Stimulated activated CD8-positive, alpha-beta memory T cell treated with anti-CD3 and anti-CD28 coated beads, Interleukin-12 subunit alpha, Interleukin-12 subunit beta, amount 100 ng/mL, for 4 hours (primary cell): Measurements from ENCODE around the gene DNAH8.
"Not testable (repeated sequence)": the region's sequence is repeated elsewhere in the genome, so short reads cannot be mapped to it uniquely, and the experiment has no call there.

ENCODE experiments used
- DNase-seq: peaks from one replicate; pipeline ENCODE4 v3.0.0-alpha.2; 2020; ENCODE audit warnings: low read depth

DNAH8 gene

GRCh38 chr6:38750968-38751615 is 36.0 kb downstream of the DNAH8 start:
- no peak for DNase-seq

DNA sequence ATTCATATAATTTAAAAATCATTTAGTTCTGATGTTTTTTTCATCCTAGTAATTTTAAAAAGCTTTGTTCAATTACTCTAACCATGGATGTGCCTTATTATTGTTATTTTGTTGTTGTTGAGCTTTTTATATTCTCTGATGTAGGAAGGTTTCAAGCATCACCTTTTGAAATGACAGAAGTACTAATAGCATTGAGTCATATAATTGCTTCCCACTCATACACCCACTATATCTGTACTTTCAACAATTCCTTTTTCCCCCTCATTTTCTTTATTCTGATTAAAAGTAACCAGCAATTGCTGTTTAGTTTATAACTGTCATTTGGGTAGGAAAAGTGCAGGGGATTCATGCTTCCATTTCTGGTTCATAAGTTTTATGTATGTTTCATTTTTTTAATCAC is 38.6 kb downstream of the DNAH8 start:
- DNase-seq = no peak

GRCh38 chr6:38755207-38755606 is 40.1 kb downstream of the DNAH8 start:
- no peak for DNase-seq

DNA sequence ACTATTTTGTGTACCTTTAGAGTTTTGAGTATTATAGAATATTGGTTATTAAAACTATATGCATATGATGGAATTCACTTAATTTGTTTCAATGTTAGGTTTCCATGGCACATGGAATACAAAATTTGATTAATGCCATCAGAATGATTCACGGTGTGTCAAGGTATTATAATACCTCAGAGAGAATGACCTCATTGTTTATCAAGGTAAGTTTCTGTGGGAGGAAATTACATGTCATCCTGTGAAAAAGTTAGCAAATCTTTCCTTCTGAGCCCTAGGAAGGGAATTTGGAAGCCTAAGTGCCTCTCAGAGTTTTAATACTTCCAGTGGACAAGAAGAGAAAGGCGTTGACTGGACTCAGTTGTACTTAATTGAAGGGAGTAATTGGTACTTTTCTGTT is 40.8 kb downstream of the DNAH8 start:
- DNase-seq = no peak

DNA sequence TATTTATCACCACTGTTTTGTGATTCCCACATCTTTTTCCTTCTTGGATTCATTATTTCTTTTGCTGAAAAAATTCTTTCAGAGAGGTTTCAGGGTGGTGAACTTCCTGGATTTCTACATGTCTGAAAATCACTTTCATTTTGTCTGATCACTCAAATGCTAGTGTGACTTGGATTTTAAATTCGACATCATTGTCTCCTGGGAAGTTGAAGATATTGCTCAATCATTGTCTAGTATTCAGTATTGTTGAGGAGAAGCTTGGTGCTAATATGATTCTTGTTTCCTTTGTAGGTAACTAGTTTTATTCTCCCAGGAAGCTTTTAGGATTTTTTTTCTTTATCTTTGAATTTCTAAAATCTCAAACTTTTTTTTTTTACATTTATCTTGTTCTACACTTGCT is 45.0 kb downstream of the DNAH8 start:
- DNase-seq = no peak

DNA sequence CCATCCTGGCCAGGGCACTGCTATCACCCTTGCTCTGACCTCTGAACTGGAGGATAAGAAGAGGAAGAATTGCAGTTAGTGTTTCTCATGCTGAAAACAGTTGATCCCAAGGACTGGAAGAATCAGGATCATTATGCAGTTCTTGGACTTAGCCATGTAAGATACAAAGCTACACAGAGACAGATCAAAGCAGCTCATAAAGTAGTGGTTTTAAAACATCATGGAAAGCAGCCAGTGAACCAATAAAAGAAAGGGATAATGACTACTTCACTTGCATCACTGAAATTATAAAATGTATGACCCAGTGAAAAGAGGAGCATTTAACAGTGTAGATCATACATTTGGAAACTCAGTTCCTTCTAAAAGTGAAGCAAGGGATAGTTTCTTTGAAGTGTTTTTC is 47.7 kb downstream of the DNAH8 start:
- no peak for DNase-seq

DNA sequence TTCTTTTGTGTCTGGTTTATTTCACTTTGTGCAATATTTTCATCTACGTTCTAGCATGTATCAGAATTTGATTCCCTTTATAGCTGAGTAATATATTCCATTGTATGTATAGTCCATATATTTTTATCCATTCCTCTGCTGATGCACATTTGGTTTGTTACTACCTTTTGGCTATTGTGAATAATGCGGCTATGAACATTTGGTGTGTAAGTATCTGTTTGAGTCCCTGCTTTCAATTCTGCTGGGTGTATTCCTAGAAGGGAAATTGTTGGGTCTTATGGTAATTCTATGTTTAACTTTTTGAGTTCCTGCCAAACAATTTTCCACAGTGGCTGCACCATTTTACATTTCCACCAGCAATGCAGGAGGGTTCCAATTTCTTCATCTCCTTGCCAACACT is 52.4 kb downstream of the DNAH8 start:
- no peak for DNase-seq

DNA sequence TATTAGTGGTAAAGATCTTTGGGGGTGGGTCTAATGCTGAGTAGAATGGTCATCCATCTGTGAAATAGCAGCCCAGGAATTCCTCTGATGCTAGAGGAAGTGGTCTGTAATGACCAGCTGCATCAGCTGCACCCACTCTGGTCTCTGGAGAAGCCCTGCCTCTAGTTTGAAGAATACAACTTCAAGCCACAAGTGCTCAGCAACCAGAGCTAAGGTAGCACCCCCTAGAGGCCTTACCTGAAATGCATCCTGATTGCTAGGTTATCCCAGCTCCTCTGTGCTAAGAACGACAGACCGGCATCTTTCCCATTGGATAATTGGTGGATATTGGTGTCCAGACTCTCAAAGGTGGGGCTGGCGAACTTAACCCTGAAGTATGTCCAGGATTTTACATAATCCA is 58.2 kb downstream of the DNAH8 start:
- DNase-seq = no peak

GRCh38 chr6:38774929-38775707 is 60.0 kb downstream of the DNAH8 start:
- no peak for DNase-seq

- DNase-seq = no peak
These were observed 60.8 kb downstream of the DNAH8 start for GRCh38 chr6:38775870-38776269.

DNA sequence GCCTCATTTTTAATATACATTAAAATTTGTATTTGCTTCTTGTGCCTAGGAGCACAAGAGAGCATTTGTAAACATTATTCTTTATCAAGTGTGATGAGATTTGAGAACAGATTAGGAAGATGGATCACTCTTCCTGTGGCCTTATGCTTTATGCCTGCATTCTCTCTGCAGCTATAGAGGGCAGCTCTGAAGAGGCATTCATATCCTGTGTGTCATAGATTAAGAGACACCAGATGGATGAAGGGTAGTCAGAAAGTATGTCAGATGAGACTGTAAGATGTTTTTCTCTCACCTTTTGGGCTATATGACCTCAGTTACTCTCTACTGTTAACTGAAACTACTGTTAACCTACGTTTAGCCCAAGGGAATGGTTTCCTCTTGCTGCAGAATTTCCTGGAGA is 61.4 kb downstream of the DNAH8 start:
- no peak for DNase-seq

DNA sequence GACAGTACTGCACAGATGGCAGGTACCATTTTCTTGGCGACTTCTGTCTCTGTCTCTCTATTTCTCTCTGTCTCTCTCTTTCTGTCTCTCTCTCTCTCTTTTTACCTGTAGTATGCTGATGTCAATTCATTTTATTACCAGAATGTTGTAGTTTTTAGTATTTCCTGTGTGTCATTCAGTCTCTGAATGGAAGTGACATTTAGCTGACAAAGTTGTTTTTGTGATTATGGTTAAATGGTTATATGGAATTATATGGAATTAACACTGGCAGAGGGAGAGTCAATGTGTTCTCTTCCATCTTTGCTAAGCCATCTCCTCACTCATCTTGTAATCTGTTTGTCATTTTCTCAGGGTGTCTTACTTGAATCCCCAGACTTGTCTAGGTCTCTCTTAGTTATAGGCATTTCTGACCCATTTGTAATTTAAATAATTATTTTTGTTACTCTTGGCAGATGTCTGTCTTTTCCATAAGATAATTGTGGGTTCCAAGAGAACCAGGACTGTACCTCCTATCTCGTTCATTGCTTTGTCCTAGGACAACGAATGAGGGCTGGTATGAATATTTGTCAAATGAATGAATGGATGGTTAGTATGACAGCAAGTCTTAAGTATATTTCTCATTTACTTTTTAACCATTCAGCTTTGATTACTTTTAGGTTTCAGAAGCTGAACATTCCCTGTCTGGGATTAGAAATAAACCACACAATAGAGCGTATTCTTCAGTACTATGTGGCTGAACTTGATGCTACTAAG is 64.4 kb downstream of the DNAH8 start:
- DNase-seq = no peak

DNA sequence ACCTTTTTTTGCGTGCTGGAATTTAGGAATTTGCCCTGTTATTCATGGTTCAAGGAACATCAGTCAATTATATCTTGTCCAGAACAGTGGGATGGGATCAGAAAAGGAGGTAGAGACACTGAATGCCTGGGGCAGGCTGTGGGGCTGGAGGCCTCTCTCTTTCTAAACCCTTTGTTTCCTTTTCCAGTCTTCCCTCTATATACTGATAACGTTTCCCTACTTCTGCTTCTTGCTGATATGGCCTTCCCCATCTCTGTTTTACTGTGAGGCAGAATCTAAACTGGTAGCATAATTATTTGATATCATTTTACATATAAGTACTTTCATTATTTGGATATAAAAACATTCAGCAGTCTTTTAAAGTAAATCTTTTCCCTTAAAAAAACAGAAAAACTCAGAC is 67.5 kb downstream of the DNAH8 start:
- DNase-seq = no peak

DNA sequence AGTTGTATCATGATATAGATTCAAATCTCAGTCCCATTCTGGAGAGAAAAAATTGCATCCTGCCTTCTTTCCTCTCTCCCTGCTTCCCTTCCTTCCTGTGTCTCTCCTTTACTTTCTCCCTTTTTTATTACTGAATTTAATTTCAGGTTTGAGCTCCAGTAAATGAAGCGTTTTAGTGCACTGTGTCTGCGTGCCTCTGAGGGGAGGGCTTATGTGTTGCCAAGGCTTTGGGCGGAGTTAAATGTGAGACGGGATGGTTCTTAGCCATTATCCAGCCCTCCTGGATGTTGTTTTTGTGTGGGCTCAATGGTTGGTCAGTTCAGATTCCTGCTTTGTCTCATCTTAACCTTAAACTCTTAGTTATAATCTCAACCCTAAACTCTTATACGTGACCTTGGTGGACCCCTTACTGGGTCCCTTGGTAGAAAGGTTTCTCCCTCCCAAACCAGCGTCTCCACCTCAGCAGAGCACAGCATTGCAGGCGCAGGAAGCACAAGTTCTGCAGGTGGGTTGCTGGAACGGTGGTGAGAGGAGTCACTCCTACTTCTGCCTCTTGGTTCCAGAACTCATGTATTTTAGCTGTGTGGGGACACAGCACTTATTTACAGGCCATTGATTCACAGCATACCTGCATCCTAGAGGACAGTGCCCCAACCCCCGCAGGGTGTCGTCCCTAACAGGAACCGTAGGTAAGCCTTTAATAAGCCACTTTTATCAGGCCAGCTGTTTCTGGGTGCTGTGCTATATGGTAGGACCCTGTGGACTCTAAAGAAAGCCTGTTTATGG is 68.5 kb downstream of the DNAH8 start:
- no peak for DNase-seq

GRCh38 chr6:38784506-38785235 is 69.6 kb downstream of the DNAH8 start:
- no peak for DNase-seq

DNA sequence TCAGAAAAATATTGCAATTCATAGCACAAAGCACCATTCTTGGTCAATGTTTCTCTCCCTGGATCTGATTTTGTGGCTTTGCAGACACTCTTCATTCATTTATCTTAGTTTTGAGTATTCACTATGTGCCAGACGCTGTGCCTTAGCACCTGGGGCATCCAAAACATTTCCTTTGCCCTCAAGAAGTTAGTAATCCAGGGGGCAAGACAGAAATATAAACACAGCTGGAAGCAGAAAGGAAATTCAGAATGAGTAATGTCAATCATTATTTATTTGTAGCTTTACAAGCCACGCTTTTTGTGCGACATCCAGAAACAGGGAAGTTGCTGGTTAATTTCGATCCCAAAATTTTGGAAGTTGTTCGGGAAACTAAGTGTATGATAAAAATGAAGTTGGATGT is 71.4 kb downstream of the DNAH8 start:
- no peak for DNase-seq

DNA sequence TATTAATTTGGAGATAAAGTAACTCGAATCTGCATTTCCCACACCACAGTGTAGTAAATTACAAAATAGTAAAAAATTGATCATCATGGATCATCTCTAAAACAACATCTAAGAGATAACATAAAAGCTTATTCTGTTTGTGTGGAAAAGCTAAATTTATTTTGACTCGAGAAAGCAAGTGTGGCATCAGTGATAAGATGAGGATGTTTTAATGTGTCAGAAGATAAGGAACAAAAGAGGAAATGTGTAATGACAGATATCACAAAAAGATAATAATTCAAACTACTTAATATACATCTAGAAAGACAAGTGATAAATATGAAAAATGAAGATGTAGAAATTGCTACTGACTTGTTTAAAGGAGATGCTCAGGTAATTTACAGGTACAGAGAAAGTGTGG is 74.1 kb downstream of the DNAH8 start:
- no peak for DNase-seq

DNA sequence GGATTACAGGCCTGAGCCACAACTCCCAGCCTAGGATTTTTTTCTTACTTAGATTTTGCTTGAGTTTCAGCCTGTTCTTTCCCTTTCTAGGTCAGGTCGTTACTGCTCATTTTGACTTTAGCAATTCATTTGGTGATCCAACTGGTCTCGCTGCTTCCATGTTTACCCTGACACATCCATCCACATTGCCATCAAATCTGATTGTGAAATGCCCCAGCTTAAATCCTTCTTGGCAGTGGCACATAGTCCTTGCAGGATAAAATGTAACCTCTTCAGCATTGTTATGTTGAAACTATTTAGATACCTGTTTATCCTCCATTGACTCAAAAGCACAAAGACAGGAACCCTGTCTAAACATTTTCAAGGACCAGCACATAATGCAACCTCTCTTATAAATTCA is 77.2 kb downstream of the DNAH8 start:
- DNase-seq = no peak

DNA sequence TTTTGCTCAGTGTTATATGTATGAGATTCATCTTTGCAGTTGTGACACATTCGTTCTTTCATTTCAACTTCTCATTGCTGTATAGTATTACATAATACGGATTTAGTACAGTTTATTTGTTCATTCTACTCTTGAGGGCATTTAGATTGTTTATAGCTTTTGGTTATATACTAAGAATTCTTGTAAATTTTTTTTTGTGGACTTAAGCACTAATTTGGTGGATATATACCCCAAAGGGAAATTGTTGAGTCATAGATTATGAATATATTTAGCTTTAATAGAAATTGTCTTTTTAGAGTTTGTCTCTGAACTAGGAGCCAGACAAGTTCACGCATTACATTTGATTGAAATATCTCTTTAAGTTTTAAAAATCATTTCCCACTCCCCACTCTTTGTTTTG is 79.6 kb downstream of the DNAH8 start:
- no peak for DNase-seq

DNA sequence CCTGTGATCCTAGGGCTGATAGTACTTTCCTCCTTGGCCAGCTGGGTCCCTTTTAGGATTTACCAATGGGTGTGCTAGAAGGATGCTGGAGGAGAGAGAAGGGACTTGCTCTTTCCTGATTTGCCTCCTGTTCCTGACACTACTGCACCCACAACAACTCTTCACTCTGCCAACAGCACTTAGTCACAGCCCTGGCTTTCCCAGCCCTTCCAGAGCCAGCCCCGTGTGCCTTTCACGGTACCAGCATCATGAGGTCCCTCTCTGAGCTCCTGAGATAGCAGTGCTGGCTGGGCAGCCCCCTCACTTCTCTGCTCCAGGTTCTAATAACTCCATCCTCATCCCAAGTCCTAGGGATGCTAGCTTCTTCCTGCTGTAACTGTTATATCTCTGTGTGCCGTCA is 80.9 kb downstream of the DNAH8 start:
- DNase-seq = no peak

GRCh38 chr6:38796437-38796836 is 81.3 kb downstream of the DNAH8 start:
- not testable (repeated sequence) for DNase-seq

DNA sequence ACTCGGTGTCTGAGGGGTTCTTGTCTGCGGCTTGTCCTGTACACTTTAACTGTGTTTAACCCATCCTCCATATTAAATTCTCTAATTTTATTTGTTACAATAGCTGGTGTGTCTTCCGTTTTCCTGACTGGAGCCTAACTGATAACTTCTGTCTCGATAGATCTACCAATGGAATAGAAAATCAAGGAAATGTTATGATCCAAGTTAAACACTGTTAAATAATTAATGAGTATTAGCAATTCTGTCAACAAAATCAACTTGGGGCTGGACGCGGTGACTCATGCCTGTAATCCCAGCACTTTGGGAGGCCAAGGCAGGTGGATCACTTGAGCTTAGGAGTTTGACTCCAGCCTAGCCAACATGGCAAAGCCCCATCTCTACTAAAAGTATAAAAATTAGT is 81.7 kb downstream of the DNAH8 start:
- DNase-seq = no peak
